Endothelial cell of umbilical vein (primary cell): ENCODE results near the gene MGLL. TPM values are rescaled to one million over a fixed set of nuclear protein-coding genes. Genes with fewer than 3 reads are reported as not detected.

Experiments used
- BruUV-seq: library from RNA; stranded (reverse); fragments of 400-500 nt; replicated peaks from 2 replicates; lab custom pipeline; 2021; lab: Mats Ljungman, UMichigan
- CTCF ChIA-PET: fragments of 300-600, 350-600 bp; sonication (Branson Sonifier 250); formaldehyde crosslinking; loops from one replicate; lab custom pipeline; 2021; ENCODE audit warnings: antibody characterized with exemption, inconsistent platforms; lab: Charles Lee
- POLR2A ChIA-PET: fragments of 300-600, 350-600 bp; sonication (Branson Sonifier 250); formaldehyde crosslinking; loops from one replicate; lab custom pipeline; 2021; ENCODE audit warnings: antibody characterized with exemption, inconsistent platforms; lab: Charles Lee
- DNase-seq: peaks from one replicate; pipeline ENCODE4 v3.0.0-alpha.2; 2011; ENCODE audit warnings: low read depth, low spot score
- FAIRE-seq: peaks from 2 replicates; lab custom pipeline; 2011; peaks lifted over from hg19 to GRCh38; lab: Jason Lieb, UNC
- H2AFZ ChIP-seq: 2 replicates; pipeline ENCODE4 v1.6.0; 2012; ENCODE audit warnings: low read depth, low read length, control low read depth, inconsistent platforms
- H3K27ac ChIP-seq: 2 replicates; pipeline ENCODE4 v1.5.1; 2011; ENCODE audit warnings: low read depth, mild to moderate bottlenecking, control low read depth, low read length, moderate library complexity; ENCODE audit not compliant: insufficient read depth
- H3K27me3 ChIP-seq, 2 experiments: 2 replicates each; pipeline versions ENCODE4 v1.6.0 to v1.6.1; 2011; ENCODE audit warnings: low read length in 2 of 2, mixed read lengths in 1 of 2; ENCODE audit not compliant: control insufficient read depth in 2 of 2, insufficient read depth in 2 of 2
- H3K36me3 ChIP-seq, 2 experiments: 2 replicates in 1 of 2; 3 replicates in 1 of 2; pipeline ENCODE4 v1.5.1; 2011; ENCODE audit warnings: low read length in 2 of 2, mild to moderate bottlenecking in 1 of 2, moderate library complexity in 1 of 2; ENCODE audit not compliant: control insufficient read depth in 2 of 2, insufficient read depth in 2 of 2; ENCODE audit errors: extremely low read depth in 1 of 2
- H3K4me1 ChIP-seq: 3 replicates; pipeline ENCODE4 v1.5.1; 2011; ENCODE audit warnings: mild to moderate bottlenecking, low read length; ENCODE audit not compliant: control insufficient read depth, insufficient read depth; ENCODE audit errors: extremely low read depth
- H3K4me2 ChIP-seq: 2 replicates; pipeline ENCODE4 v1.6.1; 2011; ENCODE audit warnings: low read length, control low read depth, mixed read lengths; ENCODE audit not compliant: insufficient read depth
- H3K4me3 ChIP-seq, 3 experiments: fragments of 200-600 bp in 1 of 3; sonication (generic), shearing (Covaris generic) in 1 of 3; replicated peaks in 1 of 3; 2 replicates each; pipeline ENCODE4 v1.5.1; 2011 to 2016; ENCODE audit warnings: control low read depth in 3 of 3, low read length in 3 of 3, mild to moderate bottlenecking in 2 of 3, inconsistent platforms in 1 of 3, low read depth in 1 of 3, moderate library complexity in 1 of 3; ENCODE audit not compliant: insufficient read depth in 1 of 3
- H3K79me2 ChIP-seq: 2 replicates; pipeline ENCODE4 v1.6.0; 2012; ENCODE audit warnings: low read length, inconsistent platforms; ENCODE audit not compliant: control insufficient read depth, insufficient read depth
- H3K9ac ChIP-seq: replicated peaks from 2 replicates; pipeline ENCODE3; 2011; ENCODE audit warnings: low read length, control low read depth; ENCODE audit not compliant: insufficient read depth; ENCODE audit errors: extremely low read depth
- H3K9me1 ChIP-seq: replicated peaks from 3 replicates; pipeline ENCODE4 v1.6.0; 2011; ENCODE audit warnings: mild to moderate bottlenecking, low read length; ENCODE audit not compliant: control insufficient read depth, insufficient read depth; ENCODE audit errors: extremely low read depth
- H3K9me3 ChIP-seq: replicated peaks from 2 replicates; pipeline ENCODE4 v1.5.1; 2012; ENCODE audit warnings: low read length, inconsistent platforms; ENCODE audit not compliant: control insufficient read depth, insufficient read depth
- H4K20me1 ChIP-seq: replicated peaks from 2 replicates; pipeline ENCODE3; 2011; ENCODE audit warnings: mild to moderate bottlenecking, low read length; ENCODE audit not compliant: control insufficient read depth, insufficient read depth; ENCODE audit errors: extremely low read depth
- FOS ChIP-seq: IDR thresholded peaks from 2 replicates; pipeline ENCODE4 v1.6.1; 2011; ENCODE audit warnings: mild to moderate bottlenecking, low read length, moderate library complexity, borderline replicate concordance; ENCODE audit not compliant: insufficient read depth
- GATA2 ChIP-seq: IDR thresholded peaks from 2 replicates; pipeline ENCODE4 v1.7.0; 2011; ENCODE audit warnings: low read depth, mild to moderate bottlenecking, moderate library complexity, mixed read lengths, low read length; ENCODE audit not compliant: insufficient read length, insufficient read depth
- JUN ChIP-seq: IDR thresholded peaks from 2 replicates; pipeline ENCODE4 v1.6.1; 2011; ENCODE audit warnings: borderline replicate concordance, low read depth; ENCODE audit not compliant: insufficient read length, insufficient read depth
- MYC ChIP-seq: IDR thresholded peaks from one replicate; pipeline ENCODE4 v1.6.1; 2011; ENCODE audit warnings: mild to moderate bottlenecking, low read depth, low read length
- POLR2A ChIP-seq: IDR thresholded peaks from 2 replicates; pipeline ENCODE4 v1.6.1; 2012; ENCODE audit warnings: low read depth, mild to moderate bottlenecking, control low read depth, low read length
- dilution Hi-C: fragments of 300-500 bp; cut with MboI; formaldehyde crosslinking; loops from one replicate; pipeline ENCODE4 v1.15.0; 2019; ENCODE audit warnings: low sequenced_read_pairs; ENCODE audit not compliant: extremely low pct_ligation_motif_present
- intact Hi-C: fragments of 100-400 bp; cut with micrococcal nuclease; formaldehyde crosslinking; loops from one replicate; pipeline ENCODE4 v1.10.0; 2022
- polyA plus RNA-seq, 4 experiments: library from polyadenylated mRNA; depleted of rRNA in 3 of 4; stranded (reverse) in 3 of 4; unstranded in 1 of 4; fragments of >200 nt; gene quantifications; 2 replicates each; pipeline versions ENCODE4 v1.2.1 to v1.2.3, GENCODE V29; 2011 to 2012; ENCODE audit warnings: missing spikeins in 1 of 4
- total RNA-seq: library from RNA; stranded (reverse); gene quantifications from 2 replicates; pipeline ENCODE4 v1.2.3, GENCODE V29; 2021
- TF ChIP-seq, protein P1 (sequence below), 2 donors: IDR thresholded peaks; 1 replicate in 1 of 2; 2 replicates in 1 of 2; pipeline ENCODE4 v1.5.1; 2011; ENCODE audit warnings: low read length in 2 of 2, mild to moderate bottlenecking in 2 of 2, moderate library complexity in 2 of 2, control low read depth in 1 of 2, inconsistent platforms in 1 of 2, low read depth in 1 of 2; ENCODE audit not compliant: insufficient read depth in 1 of 2; ENCODE audit errors: extremely low read depth in 1 of 2

The MGLL gene
- total and polyA plus RNA-seq, 2 donors (not counting 3 experiments of a cell fraction or from before 2014, with no cell fraction given), result 30.7 to 60.2 TPM

DNA sequence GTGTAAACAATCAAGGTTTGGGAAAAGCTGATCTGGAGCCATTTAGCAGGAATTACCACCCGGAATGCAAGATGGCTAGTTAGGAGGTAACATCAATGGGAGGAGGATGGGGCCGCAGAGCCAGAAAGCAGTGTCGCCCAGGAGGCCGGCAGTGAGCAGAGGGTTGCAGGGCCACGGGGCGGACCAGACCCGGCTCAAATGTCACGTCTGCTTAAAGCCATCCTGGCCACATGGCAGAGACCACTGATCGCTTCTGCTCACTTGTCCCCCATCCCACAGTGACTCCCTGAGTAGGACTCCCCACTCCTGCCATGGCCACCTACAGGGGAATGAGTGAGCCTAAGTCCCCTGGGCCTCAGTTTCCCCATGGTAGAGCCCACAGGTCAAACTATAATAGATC, 18.2 kb downstream of the MGLL start:
- ChIA-PET CTCF (interaction anchor here (1.0 to 2.0 kb wide), 4 partner anchors 13 to 91 kb away, joined by 3 to 8 read pairs (median 5); no protein-coding TSS in a partner anchor), POLR2A (no interaction called here)
- FAIRE-seq, result no peak
- peaks cover 49% of the 10 kb centered on the region for H3K4me1 ChIP-seq
- H4K20me1 ChIP-seq, result no peaks in the 10 kb centered on the region
- H3K9ac ChIP-seq, result peak overlapping the region; percentile 15
- H2AFZ ChIP-seq, result no peak overlapping the region
- DNase-seq, result no peak
- H3K27me3 ChIP-seq, result no peaks in the 10 kb centered on the region
- BruUV-seq, result TSS peak; percentile 23
- no peak overlapping the region for H3K4me2 ChIP-seq
- H3K79me2 ChIP-seq, result peaks cover 12% of the 10 kb centered on the region
- intact Hi-C loops, result no loop called here
- H3K27ac ChIP-seq, result peak overlapping the region; percentile 54
- TF ChIP-seq MYC, result no peak
- dilution Hi-C loops, result no loop called here
- H3K36me3 ChIP-seq, result peaks cover 0 to 3% of the 10 kb centered on the region in 2 experiments
- no peaks in the 10 kb centered on the region for H3K9me3 ChIP-seq
- no peak overlapping the region for H3K4me3 ChIP-seq
- no peaks in the 10 kb centered on the region for H3K9me1 ChIP-seq

DNA sequence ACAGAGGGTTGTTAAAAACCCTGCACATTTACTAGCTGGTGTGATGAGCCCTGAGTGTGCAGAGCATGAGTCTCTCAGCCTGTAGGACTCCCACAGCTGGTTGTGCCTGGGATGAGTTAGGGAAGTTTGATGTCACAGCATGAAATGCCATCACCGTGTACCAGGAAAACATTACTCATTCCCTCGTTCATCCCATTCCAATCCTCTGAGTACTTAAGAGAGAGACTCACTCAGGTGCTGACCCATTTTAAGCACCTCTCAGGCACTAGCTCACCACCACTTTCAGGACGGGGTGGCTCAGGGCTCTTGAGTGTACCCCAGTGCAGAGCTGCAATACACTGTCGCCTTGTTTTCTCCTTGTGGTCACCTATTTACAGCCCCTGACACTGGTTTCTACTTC, 18.7 kb downstream of the MGLL start:
- Histone ChIP-seq H3K9me1 (no peaks in the 10 kb centered on the region), H3K79me2 (peaks cover 14% of the 10 kb centered on the region), H3K4me3 (no peak overlapping the region), H3K4me1 (peaks cover 54% of the 10 kb centered on the region), H3K4me2 (no peak overlapping the region), H3K9me3 (no peaks in the 10 kb centered on the region), H3K9ac (peak overlapping the region; percentile 15), H4K20me1 (no peaks in the 10 kb centered on the region), H3K36me3 (peaks cover 0 to 3% of the 10 kb centered on the region in 2 experiments), H3K27me3 (no peaks in the 10 kb centered on the region), H3K27ac (peak overlapping the region; percentile 54), H2AFZ (no peak overlapping the region)
- dilution Hi-C loops (no loop called here), intact Hi-C loops (no loop called here)
- FAIRE-seq (peak; percentile 86), DNase-seq (peak; percentile 78)
- peak; percentile 90 for TF ChIP-seq FOS
- TF ChIP-seq, protein P1, sequence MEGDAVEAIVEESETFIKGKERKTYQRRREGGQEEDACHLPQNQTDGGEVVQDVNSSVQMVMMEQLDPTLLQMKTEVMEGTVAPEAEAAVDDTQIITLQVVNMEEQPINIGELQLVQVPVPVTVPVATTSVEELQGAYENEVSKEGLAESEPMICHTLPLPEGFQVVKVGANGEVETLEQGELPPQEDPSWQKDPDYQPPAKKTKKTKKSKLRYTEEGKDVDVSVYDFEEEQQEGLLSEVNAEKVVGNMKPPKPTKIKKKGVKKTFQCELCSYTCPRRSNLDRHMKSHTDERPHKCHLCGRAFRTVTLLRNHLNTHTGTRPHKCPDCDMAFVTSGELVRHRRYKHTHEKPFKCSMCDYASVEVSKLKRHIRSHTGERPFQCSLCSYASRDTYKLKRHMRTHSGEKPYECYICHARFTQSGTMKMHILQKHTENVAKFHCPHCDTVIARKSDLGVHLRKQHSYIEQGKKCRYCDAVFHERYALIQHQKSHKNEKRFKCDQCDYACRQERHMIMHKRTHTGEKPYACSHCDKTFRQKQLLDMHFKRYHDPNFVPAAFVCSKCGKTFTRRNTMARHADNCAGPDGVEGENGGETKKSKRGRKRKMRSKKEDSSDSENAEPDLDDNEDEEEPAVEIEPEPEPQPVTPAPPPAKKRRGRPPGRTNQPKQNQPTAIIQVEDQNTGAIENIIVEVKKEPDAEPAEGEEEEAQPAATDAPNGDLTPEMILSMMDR (IDR thresholded peaks at IDR 0.05; ENCODE audit: extremely low read depth in 1 of 2, insufficient read depth in 1 of 2, low read depth in 1 of 2, low read length in 2 of 2), result no peak
- TF ChIP-seq POLR2A, result peak; percentile 29
- no peak for TF ChIP-seq GATA2
- peak; percentile 80 for TF ChIP-seq JUN
- ChIA-PET POLR2A (no interaction called here), CTCF (interaction anchor here (1.7 to 2.0 kb wide), 2 partner anchors 13 to 17 kb away, joined by 7 to 8 read pairs; no protein-coding TSS in a partner anchor)
- no TSS peak for BruUV-seq
